Adipocyte (in vitro differentiated cells): ENCODE measurements around the gene ACOT9.
"Not testable (repeated sequence)": the region's sequence is repeated elsewhere in the genome, so short reads cannot be mapped to it uniquely, and the experiment has no call there.

Experiments used
- DNase-seq: peaks from one replicate; pipeline ENCODE4 v3.0.0-alpha.2; 2015; ENCODE audit warnings: low read depth
- H3K27me3 ChIP-seq: replicated peaks from 2 replicates; pipeline ENCODE4 v1.7.0; 2013; ENCODE audit warnings: mild to moderate bottlenecking, low read length, moderate library complexity; ENCODE audit not compliant: control insufficient read depth, insufficient read depth
- H3K36me3 ChIP-seq: 2 replicates; pipeline ENCODE4 v1.7.0; 2013; ENCODE audit warnings: low read length, mild to moderate bottlenecking, moderate library complexity; ENCODE audit not compliant: control insufficient read depth, insufficient read depth, severe bottlenecking
- H3K4me1 ChIP-seq: 2 replicates; pipeline ENCODE4 v1.7.0; 2013; ENCODE audit warnings: mild to moderate bottlenecking, low read length, moderate library complexity; ENCODE audit not compliant: control insufficient read depth, insufficient read depth
- H3K4me3 ChIP-seq: 2 replicates; pipeline ENCODE4 v1.7.0; 2013; ENCODE audit warnings: mild to moderate bottlenecking, low read length, moderate library complexity
- H3K9ac ChIP-seq: 2 replicates; pipeline ENCODE4 v1.7.0; 2013; ENCODE audit warnings: mild to moderate bottlenecking, low read length, moderate library complexity
- H3K9me3 ChIP-seq: 2 replicates; pipeline ENCODE4 v1.7.0; 2013; ENCODE audit warnings: mild to moderate bottlenecking, low read length, moderate library complexity; ENCODE audit not compliant: control insufficient read depth

ACOT9 gene

GRCh38 chrX:23765449-23765848, 22.4 kb upstream of the ACOT9 start:
- Histone ChIP-seq H3K27me3 (no peaks in the 10 kb centered on the region), H3K9me3 (no peaks in the 10 kb centered on the region), H3K4me3 (no peak overlapping the region), H3K4me1 (no peaks in the 10 kb centered on the region), H3K9ac (no peak overlapping the region), H3K36me3 (no peaks in the 10 kb centered on the region)
- DNase-seq, result no peak

- no peak for DNase-seq
- Histone ChIP-seq H3K4me1 (no peaks in the 10 kb centered on the region), H3K9ac (no peak overlapping the region), H3K4me3 (no peak overlapping the region), H3K27me3 (no peaks in the 10 kb centered on the region), H3K9me3 (no peaks in the 10 kb centered on the region), H3K36me3 (no peaks in the 10 kb centered on the region)
These were observed 21.3 kb upstream of the ACOT9 start for GRCh38 chrX:23764188-23764984.

DNA sequence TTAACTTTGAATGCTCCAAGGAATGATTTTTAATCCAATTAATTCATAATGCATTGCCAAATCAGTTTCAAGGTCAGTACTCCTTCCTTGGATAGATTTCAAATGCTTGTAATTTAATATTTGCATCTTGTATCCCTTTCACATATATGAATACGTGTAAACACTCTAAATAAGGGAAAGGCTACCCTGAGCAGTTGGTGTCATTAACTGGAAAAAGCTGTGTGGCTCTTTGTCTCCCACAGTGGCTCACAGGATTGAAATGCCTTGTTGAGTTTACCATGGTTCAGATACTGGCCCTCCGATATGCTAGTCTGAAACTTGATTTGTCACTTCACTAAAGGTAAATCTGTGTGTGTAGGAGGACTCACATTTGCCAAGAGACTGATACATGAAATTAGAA, 16.7 kb upstream of the ACOT9 start:
- no peaks in the 10 kb centered on the region for H3K4me1 ChIP-seq
- no peaks in the 10 kb centered on the region for H3K9me3 ChIP-seq
- no peak overlapping the region for H3K9ac ChIP-seq
- no peak for DNase-seq
- H3K27me3 ChIP-seq, result no peaks in the 10 kb centered on the region
- no peaks in the 10 kb centered on the region for H3K36me3 ChIP-seq
- H3K4me3 ChIP-seq, result no peak overlapping the region

DNA sequence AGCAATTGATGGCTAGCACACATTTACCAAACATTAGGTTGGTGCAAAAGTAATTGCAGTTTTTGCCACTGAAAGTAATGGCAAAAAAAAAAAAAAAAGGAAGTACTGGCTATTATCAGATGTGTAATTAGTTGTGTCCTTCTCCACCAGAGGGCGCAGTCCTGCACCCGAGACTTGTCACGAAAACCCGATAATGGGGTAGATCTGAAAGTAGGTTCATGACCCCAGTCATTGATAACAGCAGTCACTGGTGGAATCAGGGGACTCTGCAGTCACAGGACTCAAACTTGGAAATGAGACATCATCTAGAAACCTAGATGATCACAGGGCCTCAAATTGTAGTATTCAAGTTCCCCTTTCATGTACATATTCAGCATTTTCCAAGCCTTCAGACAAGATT, 13.1 kb upstream of the ACOT9 start:
- H3K27me3 ChIP-seq, result no peaks in the 10 kb centered on the region
- no peaks in the 10 kb centered on the region for H3K36me3 ChIP-seq
- H3K9me3 ChIP-seq, result no peaks in the 10 kb centered on the region
- H3K4me3 ChIP-seq, result no peak overlapping the region
- H3K9ac ChIP-seq, result no peak overlapping the region
- DNase-seq, result peak; percentile 67
- no peaks in the 10 kb centered on the region for H3K4me1 ChIP-seq

- H3K9ac ChIP-seq, result no peak overlapping the region
- H3K9me3 ChIP-seq, result no peaks in the 10 kb centered on the region
- H3K27me3 ChIP-seq, result no peaks in the 10 kb centered on the region
- no peak for DNase-seq
- H3K36me3 ChIP-seq, result no peaks in the 10 kb centered on the region
- H3K4me1 ChIP-seq, result no peaks in the 10 kb centered on the region
- H3K4me3 ChIP-seq, result no peak overlapping the region
These were observed 11.6 kb upstream of the ACOT9 start for GRCh38 chrX:23754664-23755063.

DNA sequence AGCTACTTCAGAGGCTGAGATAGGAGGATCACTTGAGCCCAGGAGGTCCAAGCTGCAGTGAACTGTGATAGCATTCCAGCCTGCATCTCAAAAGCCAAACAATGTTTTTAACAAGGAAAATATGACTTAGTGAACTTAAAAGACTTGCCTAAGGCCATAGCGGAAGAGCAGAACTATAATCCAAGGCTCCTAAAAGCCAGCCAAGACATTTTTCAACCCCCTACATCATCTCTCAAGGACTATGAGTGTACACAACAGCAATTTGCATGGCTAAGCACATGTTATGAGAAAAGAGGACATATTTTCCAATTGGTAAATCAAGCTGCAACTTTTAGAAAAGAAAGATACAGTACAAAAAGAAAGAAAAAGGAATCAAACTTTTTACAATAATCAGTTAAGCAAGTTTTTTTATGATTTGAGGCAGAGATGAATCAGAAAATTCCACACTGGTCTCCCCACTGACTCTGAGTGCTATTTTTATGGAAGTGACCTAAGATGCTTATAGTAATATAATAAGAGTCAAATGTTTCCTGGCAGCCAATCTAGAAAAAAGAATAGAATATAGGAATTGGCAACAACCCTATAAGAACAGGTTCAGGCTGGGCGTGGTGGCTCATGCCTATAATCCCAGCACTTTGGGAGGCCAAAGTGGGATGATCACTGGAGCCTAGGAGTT, 9.8 kb upstream of the ACOT9 start:
- Histone ChIP-seq H3K4me1 (no peaks in the 10 kb centered on the region), H3K9ac (no peak overlapping the region), H3K4me3 (no peak overlapping the region), H3K27me3 (no peaks in the 10 kb centered on the region), H3K36me3 (no peaks in the 10 kb centered on the region), H3K9me3 (no peaks in the 10 kb centered on the region)
- DNase-seq, result peak; percentile 77

GRCh38 chrX:23749576-23749975, 6.5 kb upstream of the ACOT9 start:
- Histone ChIP-seq H3K36me3 (no peaks in the 10 kb centered on the region), H3K27me3 (no peaks in the 10 kb centered on the region), H3K9ac (no peak overlapping the region), H3K9me3 (no peaks in the 10 kb centered on the region), H3K4me1 (no peaks in the 10 kb centered on the region), H3K4me3 (no peak overlapping the region)
- DNase-seq, result no peak

- no peaks in the 10 kb centered on the region for H3K4me1 ChIP-seq
- H3K27me3 ChIP-seq, result no peaks in the 10 kb centered on the region
- DNase-seq, result no peak
- no peaks in the 10 kb centered on the region for H3K9me3 ChIP-seq
- no peak overlapping the region for H3K9ac ChIP-seq
- no peak overlapping the region for H3K4me3 ChIP-seq
- H3K36me3 ChIP-seq, result no peaks in the 10 kb centered on the region
These were observed 6.1 kb upstream of the ACOT9 start for GRCh38 chrX:23749129-23749528.

DNA sequence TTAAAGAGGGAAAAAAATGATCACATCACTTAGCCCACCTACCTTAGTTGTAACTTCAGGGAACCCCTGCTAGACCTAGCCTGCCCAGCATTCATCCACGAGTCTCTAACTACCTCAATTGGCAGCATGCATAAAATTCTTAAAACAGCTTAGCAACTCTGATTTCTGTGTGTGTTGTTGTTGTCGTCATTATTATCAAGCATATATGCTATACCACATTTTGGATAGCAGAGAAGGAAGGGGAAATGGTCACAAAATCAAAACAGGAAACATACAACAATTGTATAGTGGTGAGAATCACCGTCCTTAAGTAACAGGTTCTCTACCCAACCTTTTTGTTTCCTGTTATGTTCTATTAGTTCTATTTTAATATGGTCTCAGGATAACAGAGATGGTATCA, 2.7 kb upstream of the ACOT9 start:
- DNase-seq, result no peak
- H3K9ac ChIP-seq, result no peak overlapping the region
- no peaks in the 10 kb centered on the region for H3K9me3 ChIP-seq
- no peaks in the 10 kb centered on the region for H3K27me3 ChIP-seq
- no peaks in the 10 kb centered on the region for H3K36me3 ChIP-seq
- no peaks in the 10 kb centered on the region for H3K4me1 ChIP-seq
- no peak overlapping the region for H3K4me3 ChIP-seq

- H3K4me3 ChIP-seq, result peak overlapping the region; percentile 93
These were observed 521 bp upstream of the ACOT9 start for GRCh38 chrX:23743623-23743971.

GRCh38 chrX:23742174-23742696, 841 bp downstream of the ACOT9 start:
- Histone ChIP-seq H3K4me3 (peak overlapping the region; percentile 93), H3K4me1 (no peaks in the 10 kb centered on the region), H3K9me3 (no peaks in the 10 kb centered on the region), H3K27me3 (no peaks in the 10 kb centered on the region), H3K36me3 (no peaks in the 10 kb centered on the region), H3K9ac (peak overlapping the region; percentile 90)
- peak; percentile 86 for DNase-seq

More at GRCh38 chrX:23743623-23743971, 521 bp upstream of the ACOT9 start:
- not testable (repeated sequence) for H3K36me3 ChIP-seq, H3K4me1 ChIP-seq, H3K27me3 ChIP-seq, DNase-seq, H3K9ac ChIP-seq, H3K9me3 ChIP-seq
